Smooth muscle cell (in vitro differentiated cells): ENCODE measurements around the gene APOA5. TPM values are rescaled to one million over a fixed set of nuclear protein-coding genes. Genes with fewer than 3 reads are reported as not detected.
"Not testable (repeated sequence)": the region's sequence is repeated elsewhere in the genome, so short reads cannot be mapped to it uniquely, and the experiment has no call there.

Experiments used
- DNase-seq: peaks from one replicate; lab custom pipeline; 2025; ENCODE audit not compliant: unreplicated experiment; lab: John Stamatoyannopoulos, UW
- H2AFZ ChIP-seq: fragments of 200-600 bp; sonication (generic); 2 replicates; pipeline ENCODE4 v1.6.0; 2016; ENCODE audit warnings: antibody characterized with exemption, low read depth, mild to moderate bottlenecking
- H3F3A ChIP-seq: fragments of 200-600 bp; sonication (generic); 2 replicates; pipeline ENCODE4 v1.6.0; 2017; ENCODE audit warnings: antibody characterized with exemption, low read depth
- H3K27ac ChIP-seq: fragments of 200-600 bp; sonication (generic); 2 replicates; pipeline ENCODE4 v1.5.1; 2016; ENCODE audit warnings: low read depth, mild to moderate bottlenecking
- H3K27me3 ChIP-seq: fragments of 200-600 bp; sonication (generic); 2 replicates; pipeline ENCODE4 v1.6.1; 2016; ENCODE audit warnings: low read depth, mild to moderate bottlenecking
- H3K36me3 ChIP-seq: fragments of 200-600 bp; sonication (generic); 2 replicates; pipeline ENCODE4 v1.5.1; 2016; ENCODE audit warnings: low read depth
- H3K4me1 ChIP-seq: fragments of 200-600 bp; sonication (generic); 2 replicates; pipeline ENCODE4 v1.5.1; 2016; ENCODE audit warnings: low read depth
- H3K4me2 ChIP-seq: fragments of 200-600 bp; sonication (generic); 2 replicates; pipeline ENCODE4 v1.6.0; 2016; ENCODE audit warnings: mild to moderate bottlenecking
- H3K4me3 ChIP-seq: fragments of 200-600 bp; sonication (generic); 2 replicates; pipeline ENCODE4 v1.5.1; 2016; ENCODE audit warnings: mild to moderate bottlenecking
- H3K79me2 ChIP-seq: fragments of 200-600 bp; sonication (generic); 2 replicates; pipeline ENCODE4 v1.6.0; 2016; ENCODE audit warnings: low read depth, mild to moderate bottlenecking
- H3K9ac ChIP-seq: fragments of 200-600 bp; sonication (generic); 2 replicates; pipeline ENCODE4 v1.6.0; 2016; ENCODE audit warnings: low read depth
- H3K9me3 ChIP-seq: fragments of 200-600 bp; sonication (generic); replicated peaks from 2 replicates; pipeline ENCODE4 v1.5.1; 2016; ENCODE audit warnings: low read depth
- H4K20me1 ChIP-seq: fragments of 200-600 bp; sonication (generic); 2 replicates; pipeline ENCODE4 v1.6.0; 2016; ENCODE audit warnings: low read depth
- CTCF ChIP-seq: fragments of 200-600 bp; sonication (generic); IDR thresholded peaks from 2 replicates; pipeline ENCODE4 v1.5.1; 2017; ENCODE audit warnings: borderline replicate concordance, mild to moderate bottlenecking, antibody characterized with exemption; ENCODE audit not compliant: insufficient read depth, poor library complexity, severe bottlenecking
- WGBS: methylation state at CpG from one replicate; pipeline ENCODE4 v1.1.7; 2016; ENCODE audit warnings: low lambda C conversion rate; 5-methylcytosine and 5-hydroxymethylcytosine counted together
- polyA plus RNA-seq: library from polyadenylated mRNA; unstranded; fragments of >200 nt; fragmentation: Nextera tagmentation; extraction: Ambion mirVana; gene quantifications from 2 replicates; pipeline ENCODE4 v1.2.1, GENCODE V29; 2016
- total RNA-seq: library from RNA; depleted of rRNA; stranded (reverse); fragments of >200 nt; gene quantifications from 2 replicates; pipeline ENCODE4 v1.2.3, GENCODE V29; 2014

APOA5 gene
- total and polyA plus RNA-seq, 2 experiments from 2014 or later: not detected

- H3K9me3 ChIP-seq: no peaks in the 10 kb centered on the region
- no peaks in the 10 kb centered on the region for H3K27me3 ChIP-seq
- H3K4me1 ChIP-seq: peaks cover 3% of the 10 kb centered on the region
- no peaks in the 10 kb centered on the region for H4K20me1 ChIP-seq
- H2AFZ ChIP-seq: peak overlapping the region; percentile 71
- H3K9ac ChIP-seq: no peak overlapping the region
- peak overlapping the region; percentile 43 for H3K4me3 ChIP-seq
- H3K79me2 ChIP-seq: no peaks in the 10 kb centered on the region
- H3K27ac ChIP-seq: no peak overlapping the region
- TF ChIP-seq CTCF: no peak
- no peaks in the 10 kb centered on the region for H3K36me3 ChIP-seq
- DNase-seq: no peak
- H3K4me2 ChIP-seq: peak overlapping the region; percentile 76
- 69% methylated on average over 27 of the region's 28 CpGs for WGBS
- H3F3A ChIP-seq: no peaks in the 10 kb centered on the region
Measured at GRCh38 chr11:116835042-116835772, 43.5 kb upstream of the APOA5 start.

GRCh38 chr11:116834535-116835041 lies 42.9 kb upstream of the APOA5 start:
- DNase-seq, H3K36me3 ChIP-seq, H3K4me3 ChIP-seq, H3K4me2 ChIP-seq, H3K9me3 ChIP-seq, H2AFZ ChIP-seq, H3F3A ChIP-seq, H3K27ac ChIP-seq, H4K20me1 ChIP-seq, H3K9ac ChIP-seq, H3K4me1 ChIP-seq, H3K79me2 ChIP-seq, H3K27me3 ChIP-seq: not testable (repeated sequence)
- 86% methylated on average over 13 of the region's 13 CpGs for WGBS

- no peaks in the 10 kb centered on the region for H3K36me3 ChIP-seq
Measured at GRCh38 chr11:116833816-116834534, 42.3 kb upstream of the APOA5 start.

More at GRCh38 chr11:116833816-116834534, 42.3 kb upstream of the APOA5 start:
- Histone ChIP-seq H3K27ac (no peak overlapping the region), H2AFZ (no peak overlapping the region), H3K79me2 (no peaks in the 10 kb centered on the region), H3K4me3 (no peak overlapping the region), H3K9ac (no peak overlapping the region), H3K4me1 (peaks cover 3% of the 10 kb centered on the region), H3K4me2 (no peak overlapping the region), H3F3A (no peaks in the 10 kb centered on the region), H3K9me3 (no peaks in the 10 kb centered on the region), H4K20me1 (no peaks in the 10 kb centered on the region), H3K27me3 (no peaks in the 10 kb centered on the region)
- WGBS: 93% methylated on average over 14 of the region's 14 CpGs
- DNase-seq: no peak
- TF ChIP-seq CTCF: no peak
